Nephron progenitor cell (in vitro differentiated cells): ENCODE measurements around the gene TMEM120B.
"Not testable (repeated sequence)": the region's sequence is repeated elsewhere in the genome, so short reads cannot be mapped to it uniquely, and the experiment has no call there.

ENCODE experiments used
- DNase-seq: peaks from one replicate; pipeline ENCODE4 v3.0.0; 2021
- H3K27ac Mint-ChIP-seq: 2 replicates; pipeline ENCODE4 v1.8.0; 2021; ENCODE audit warnings: mild to moderate bottlenecking, moderate library complexity, mixed read lengths
- H3K27me3 Mint-ChIP-seq: 2 replicates; pipeline ENCODE4 v1.8.0; 2021; ENCODE audit warnings: mild to moderate bottlenecking, low read depth, mixed read lengths; ENCODE audit not compliant: poor library complexity
- H3K36me3 Mint-ChIP-seq: 2 replicates; pipeline ENCODE4 v1.8.0; 2021; ENCODE audit warnings: low read depth, mixed read lengths
- H3K4me1 Mint-ChIP-seq: 2 replicates; pipeline ENCODE4 v1.8.0; 2021; ENCODE audit warnings: mixed read lengths
- H3K4me3 Mint-ChIP-seq: 2 replicates; pipeline ENCODE4 v1.8.0; 2021; ENCODE audit warnings: mild to moderate bottlenecking, moderate library complexity, mixed read lengths
- H3K9me3 Mint-ChIP-seq: 2 replicates; pipeline ENCODE4 v1.8.0; 2021; ENCODE audit warnings: mild to moderate bottlenecking, moderate library complexity, mixed read lengths
- CTCF ChIP-seq: fragments of 200-600 bp; sonication (generic); IDR thresholded peaks from 2 replicates; pipeline ENCODE4 v1.5.0; 2021; ENCODE audit warnings: antibody characterized with exemption

The TMEM120B gene

GRCh38 chr12:121731473-121731872 lies 18.9 kb downstream of the TMEM120B start:
- no peak overlapping the region for H3K27ac Mint-ChIP-seq
- DNase-seq, result no peak
- H3K9me3 Mint-ChIP-seq, result no peaks in the 10 kb centered on the region
- no peaks in the 10 kb centered on the region for H3K27me3 Mint-ChIP-seq
- no peak overlapping the region for H3K4me3 Mint-ChIP-seq
- no peaks in the 10 kb centered on the region for H3K4me1 Mint-ChIP-seq
- H3K36me3 Mint-ChIP-seq, result peaks cover 5% of the 10 kb centered on the region
- no peak for TF ChIP-seq CTCF

- Mint-ChIP-seq H3K4me1 (no peaks in the 10 kb centered on the region), H3K9me3 (no peaks in the 10 kb centered on the region), H3K36me3 (peaks cover 5% of the 10 kb centered on the region), H3K4me3 (no peak overlapping the region), H3K27ac (peak overlapping the region; percentile 26), H3K27me3 (no peaks in the 10 kb centered on the region)
- no peak for DNase-seq
- TF ChIP-seq CTCF, result no peak
Measured at GRCh38 chr12:121733849-121734248, 21.3 kb downstream of the TMEM120B start.

GRCh38 chr12:121738340-121738858 lies 25.8 kb downstream of the TMEM120B start:
- peaks cover 3% of the 10 kb centered on the region for H3K27me3 Mint-ChIP-seq
- no peak for DNase-seq
- H3K27ac Mint-ChIP-seq, result no peak overlapping the region
- H3K36me3 Mint-ChIP-seq, result no peaks in the 10 kb centered on the region
- H3K9me3 Mint-ChIP-seq, result no peaks in the 10 kb centered on the region
- no peak for TF ChIP-seq CTCF
- no peak overlapping the region for H3K4me3 Mint-ChIP-seq
- peaks cover 24% of the 10 kb centered on the region for H3K4me1 Mint-ChIP-seq

GRCh38 chr12:121740847-121741246 lies 28.3 kb downstream of the TMEM120B start:
- Mint-ChIP-seq H3K27ac (peak overlapping the region; percentile 57), H3K27me3 (peaks cover 5% of the 10 kb centered on the region), H3K36me3 (peaks cover 4% of the 10 kb centered on the region), H3K9me3 (no peaks in the 10 kb centered on the region), H3K4me1 (peaks cover 29% of the 10 kb centered on the region), H3K4me3 (no peak overlapping the region)
- TF ChIP-seq CTCF, result no peak
- no peak for DNase-seq

- no peak for DNase-seq
- H3K4me1 Mint-ChIP-seq, result peaks cover 29% of the 10 kb centered on the region
- no peaks in the 10 kb centered on the region for H3K9me3 Mint-ChIP-seq
- no peak for TF ChIP-seq CTCF
- peak overlapping the region; percentile 97 for H3K27ac Mint-ChIP-seq
- H3K4me3 Mint-ChIP-seq, result no peak overlapping the region
- peaks cover 5% of the 10 kb centered on the region for H3K27me3 Mint-ChIP-seq
- peaks cover 4% of the 10 kb centered on the region for H3K36me3 Mint-ChIP-seq
Measured at GRCh38 chr12:121741743-121742142, 29.2 kb downstream of the TMEM120B start.

- H3K36me3 Mint-ChIP-seq, DNase-seq, H3K27ac Mint-ChIP-seq, H3K4me3 Mint-ChIP-seq, H3K9me3 Mint-ChIP-seq: not testable (repeated sequence)
- Mint-ChIP-seq H3K4me1 (peaks cover 41% of the 10 kb centered on the region), H3K27me3 (peaks cover 10% of the 10 kb centered on the region)
Measured at GRCh38 chr12:121745545-121745944, 33.0 kb downstream of the TMEM120B start.
